K562 (cell line): ENCODE results near the gene PAX5. TPM values are rescaled to one million over a fixed set of nuclear protein-coding genes. Genes with fewer than 3 reads are reported as not detected.

Experiments used
- ELF4 ChIP-seq: fragments of 450-650 bp; formaldehyde crosslinking; IDR thresholded peaks from 2 replicates; pipeline ENCODE4 v1.4.0; 2022; ENCODE audit warnings: missing genetic modification characterization
- GABPB1 ChIP-seq: sonication (generic); formaldehyde crosslinking; IDR thresholded peaks from 2 replicates; pipeline ENCODE4 v1.8.0; 2022; ENCODE audit warnings: mild to moderate bottlenecking, missing genetic modification reagents
- KAT8 ChIP-seq: fragments of 450-650 bp; IDR thresholded peaks from 2 replicates; pipeline ENCODE4 v1.6.1; 2016; ENCODE audit warnings: low read depth, mild to moderate bottlenecking
- POLR2H ChIP-seq: IDR thresholded peaks from 2 replicates; pipeline ENCODE4 v1.6.1; 2016; ENCODE audit warnings: missing genetic modification characterization, low read depth, mild to moderate bottlenecking, control low read depth, missing compliant biosample characterization, moderate library complexity
- RBBP5 ChIP-seq: fragments of 200-600 bp; sonication (generic); IDR thresholded peaks from 2 replicates; pipeline ENCODE4 v1.6.1; 2012; ENCODE audit warnings: borderline replicate concordance, mild to moderate bottlenecking, low read length, control low read depth, inconsistent platforms; ENCODE audit not compliant: insufficient read depth, poor library complexity, severe bottlenecking
- RBM15 ChIP-seq: fragments of 200-400 bp; formaldehyde crosslinking; IDR thresholded peaks from 2 replicates; pipeline ENCODE4 v1.6.1; 2018; ENCODE audit warnings: mild to moderate bottlenecking, low read length, moderate library complexity; ENCODE audit not compliant: insufficient read depth
- ZNF3 ChIP-seq: fragments of 250-450 bp; sonication (Bioruptor Pico); IDR thresholded peaks from 2 replicates; pipeline ENCODE4 v1.5.0; 2021; ENCODE audit warnings: mild to moderate bottlenecking, moderate library complexity
- ZNF384 ChIP-seq: IDR thresholded peaks from 2 replicates; pipeline ENCODE4 v1.6.1; 2012; ENCODE audit warnings: low read depth, low read length, improper control_type of control experiment
- polyA plus RNA-seq, 8 experiments: library from polyadenylated mRNA; depleted of rRNA in 4 of 8; stranded (reverse) in 5 of 8; unstranded in 3 of 8; fragments of >200 nt; fragmentation: Nextera tagmentation in 2 of 8; fragmentation: Illumina TruSeq in 1 of 8; extraction: Ambion mirVana in 2 of 8; extraction: Trizol in 1 of 8; gene quantifications; 2 replicates each; pipeline versions ENCODE4 v1.2.1 to v1.2.3, GENCODE V29; 2011 to 2014; ENCODE audit warnings: inconsistent platforms in 1 of 8, missing spikeins in 1 of 8
- total RNA-seq, 7 experiments: library from RNA; depleted of rRNA in 6 of 7; stranded (reverse); fragments of >200 nt in 6 of 7; fragmentation: Illumina TruSeq in 2 of 7; extraction: Trizol in 2 of 7; gene quantifications; 2 replicates each; pipeline versions ENCODE4 v1.2.1 to v1.2.3, GENCODE V29; 2011 to 2021; ENCODE audit warnings: low replicate concordance in 1 of 7
- TF ChIP-seq, protein P1 (sequence below): sonication (generic); formaldehyde crosslinking; IDR thresholded peaks from 2 replicates; pipeline ENCODE4 v1.8.1; 2023; ENCODE audit warnings: mild to moderate bottlenecking, missing genetic modification reagents
- TF ChIP-seq, protein P2 (sequence below), 2 experiments: fragments of 450-650 bp; IDR thresholded peaks; 2 replicates each; pipeline ENCODE4 v1.6.1; 2016; ENCODE audit warnings: mild to moderate bottlenecking in 2 of 2, borderline replicate concordance in 1 of 2, low read depth in 1 of 2, moderate library complexity in 1 of 2
- TF ChIP-seq, protein P3 (sequence below), 2 experiments: fragments of 200-800 bp in 1 of 2; sonication (Bioruptor generic) in 1 of 2; sonication (generic) in 1 of 2; formaldehyde crosslinking in 1 of 2; IDR thresholded peaks in 1 of 2; conservative IDR thresholded peaks in 1 of 2; 2 replicates each; pipeline versions ENCODE4 v1.5.0 to v1.6.1; 2016 to 2020; ENCODE audit warnings: missing compliant biosample characterization in 1 of 2, missing genetic modification characterization in 1 of 2, missing genetic modification reagents in 1 of 2
- TF ChIP-seq, protein P4 (sequence below): fragments of 250-450 bp; sonication (Bioruptor Pico); IDR thresholded peaks from 2 replicates; pipeline ENCODE4 v1.5.0; 2022; ENCODE audit warnings: mild to moderate bottlenecking

The PAX5 gene
- total and polyA plus RNA-seq, 9 of the 15 experiments (the other 6 are each of a cell fraction or from before 2014, with no cell fraction given), result 0.03 to 0.09 TPM; not detected in 7

DNA sequence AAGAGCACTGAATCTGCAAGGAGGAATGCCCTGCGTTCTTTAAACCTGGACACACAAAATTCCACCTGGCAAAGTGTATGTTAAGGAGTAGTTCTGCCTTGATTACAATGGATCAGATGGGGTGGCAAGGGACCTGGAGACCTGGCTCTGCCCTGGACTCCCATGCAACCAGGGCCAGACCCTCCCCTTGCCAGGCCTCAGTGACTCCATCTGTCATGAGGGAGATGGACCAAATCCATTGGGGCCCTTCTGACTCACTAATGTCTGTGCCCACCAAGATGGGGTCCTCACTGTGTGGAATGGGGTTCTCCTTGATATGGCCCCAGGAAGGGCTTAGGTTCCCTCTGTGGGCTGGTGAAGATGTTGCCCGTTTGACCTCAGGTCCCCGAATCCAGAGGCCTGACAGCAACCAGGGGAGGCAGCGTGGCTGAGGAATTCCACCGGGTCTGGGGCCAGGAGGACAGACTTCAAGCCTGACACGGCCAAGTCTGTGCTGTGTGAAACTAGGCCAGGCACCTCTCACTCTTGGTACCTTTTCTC is 100.3 kb downstream of the PAX5 start (continued):
- TF ChIP-seq RBBP5, result no peak
- no peak for TF ChIP-seq GABPB1 (CRISPR knock-in tag)
- TF ChIP-seq ZNF3 (CRISPR knock-in tag), result no peak
- TF ChIP-seq, protein P1, sequence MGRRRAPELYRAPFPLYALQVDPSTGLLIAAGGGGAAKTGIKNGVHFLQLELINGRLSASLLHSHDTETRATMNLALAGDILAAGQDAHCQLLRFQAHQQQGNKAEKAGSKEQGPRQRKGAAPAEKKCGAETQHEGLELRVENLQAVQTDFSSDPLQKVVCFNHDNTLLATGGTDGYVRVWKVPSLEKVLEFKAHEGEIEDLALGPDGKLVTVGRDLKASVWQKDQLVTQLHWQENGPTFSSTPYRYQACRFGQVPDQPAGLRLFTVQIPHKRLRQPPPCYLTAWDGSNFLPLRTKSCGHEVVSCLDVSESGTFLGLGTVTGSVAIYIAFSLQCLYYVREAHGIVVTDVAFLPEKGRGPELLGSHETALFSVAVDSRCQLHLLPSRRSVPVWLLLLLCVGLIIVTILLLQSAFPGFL (CRISPR knock-in tag), result no peak
- no peak for TF ChIP-seq RBM15
- no peak for TF ChIP-seq ELF4 (CRISPR knock-in tag)
- no peak for TF ChIP-seq POLR2H
- TF ChIP-seq, protein P2, sequence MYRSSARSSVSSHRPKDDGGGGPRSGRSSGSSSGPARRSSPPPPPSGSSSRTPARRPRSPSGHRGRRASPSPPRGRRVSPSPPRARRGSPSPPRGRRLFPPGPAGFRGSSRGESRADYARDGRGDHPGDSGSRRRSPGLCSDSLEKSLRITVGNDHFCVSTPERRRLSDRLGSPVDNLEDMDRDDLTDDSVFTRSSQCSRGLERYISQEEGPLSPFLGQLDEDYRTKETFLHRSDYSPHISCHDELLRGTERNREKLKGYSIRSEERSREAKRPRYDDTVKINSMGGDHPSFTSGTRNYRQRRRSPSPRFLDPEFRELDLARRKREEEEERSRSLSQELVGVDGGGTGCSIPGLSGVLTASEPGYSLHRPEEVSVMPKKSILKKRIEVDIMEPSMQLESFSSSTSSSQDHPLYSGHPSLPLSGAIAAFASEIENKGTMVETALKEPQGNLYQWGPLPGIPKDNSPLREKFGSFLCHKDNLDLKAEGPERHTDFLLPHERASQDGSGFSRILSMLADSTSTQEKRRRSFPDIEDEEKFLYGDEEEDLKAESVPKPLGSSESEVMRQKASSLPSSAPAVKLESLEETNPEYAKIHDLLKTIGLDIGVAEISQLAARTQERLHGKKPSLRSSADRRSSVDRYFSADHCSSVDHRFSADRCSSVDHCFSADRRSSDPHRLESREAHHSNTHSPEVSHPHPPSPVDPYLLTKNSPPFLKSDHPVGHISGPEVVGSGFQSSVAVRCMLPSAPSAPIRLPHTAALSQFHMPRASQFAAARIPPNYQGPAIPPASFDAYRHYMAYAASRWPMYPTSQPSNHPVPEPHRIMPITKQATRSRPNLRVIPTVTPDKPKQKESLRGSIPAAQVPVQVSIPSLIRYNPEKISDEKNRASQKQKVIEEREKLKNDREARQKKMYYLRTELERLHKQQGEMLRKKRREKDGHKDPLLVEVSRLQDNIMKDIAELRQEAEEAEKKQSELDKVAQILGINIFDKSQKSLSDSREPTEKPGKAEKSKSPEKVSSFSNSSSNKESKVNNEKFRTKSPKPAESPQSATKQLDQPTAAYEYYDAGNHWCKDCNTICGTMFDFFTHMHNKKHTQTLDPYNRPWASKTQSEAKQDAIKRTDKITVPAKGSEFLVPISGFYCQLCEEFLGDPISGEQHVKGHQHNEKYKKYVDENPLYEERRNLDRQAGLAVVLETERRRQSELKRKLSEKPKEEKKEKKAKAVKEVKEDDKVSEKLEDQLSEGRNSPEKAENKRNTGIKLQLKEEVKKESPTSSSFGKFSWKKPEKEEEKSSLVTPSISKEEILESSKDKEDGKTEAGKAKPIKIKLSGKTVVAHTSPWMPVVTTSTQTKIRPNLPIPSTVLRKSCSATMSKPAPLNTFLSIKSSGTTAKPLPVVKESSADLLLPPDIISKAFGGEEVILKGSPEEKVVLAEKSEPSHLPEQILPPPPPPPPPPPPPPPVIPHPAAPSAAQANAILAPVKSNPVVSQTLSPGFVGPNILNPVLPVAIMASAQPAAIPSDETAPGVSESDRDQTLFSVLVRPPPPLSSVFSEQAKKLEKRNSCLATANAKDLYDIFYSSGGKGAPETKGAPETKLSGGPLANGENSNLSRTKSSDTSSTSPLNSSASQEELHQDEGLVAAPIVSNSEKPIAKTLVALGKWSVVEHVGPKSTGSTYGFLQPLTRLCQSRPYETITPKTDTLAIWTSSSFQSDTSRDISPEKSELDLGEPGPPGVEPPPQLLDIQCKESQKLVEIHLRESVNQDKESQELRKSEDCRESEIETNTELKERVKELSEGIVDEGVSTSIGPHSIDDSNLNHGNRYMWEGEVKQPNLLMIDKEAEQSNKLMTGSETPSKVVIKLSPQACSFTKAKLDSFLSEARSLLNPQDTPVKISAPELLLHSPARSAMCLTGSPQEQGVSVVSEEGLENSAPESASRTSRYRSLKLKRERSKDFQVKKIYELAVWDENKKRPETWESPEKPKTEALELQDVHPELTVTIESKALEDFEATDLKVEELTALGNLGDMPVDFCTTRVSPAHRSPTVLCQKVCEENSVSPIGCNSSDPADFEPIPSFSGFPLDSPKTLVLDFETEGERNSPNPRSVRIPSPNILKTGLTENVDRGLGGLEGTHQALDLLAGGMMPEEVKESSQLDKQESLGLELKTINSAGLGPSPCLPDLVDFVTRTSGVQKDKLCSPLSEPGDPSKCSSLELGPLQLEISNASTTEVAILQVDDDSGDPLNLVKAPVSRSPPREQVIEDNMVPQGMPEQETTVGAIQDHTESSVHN (IDR thresholded peaks at IDR 0.05; ENCODE audit: borderline replicate concordance in 1 of 2, low read depth in 1 of 2), result no peak
- TF ChIP-seq, protein P3, sequence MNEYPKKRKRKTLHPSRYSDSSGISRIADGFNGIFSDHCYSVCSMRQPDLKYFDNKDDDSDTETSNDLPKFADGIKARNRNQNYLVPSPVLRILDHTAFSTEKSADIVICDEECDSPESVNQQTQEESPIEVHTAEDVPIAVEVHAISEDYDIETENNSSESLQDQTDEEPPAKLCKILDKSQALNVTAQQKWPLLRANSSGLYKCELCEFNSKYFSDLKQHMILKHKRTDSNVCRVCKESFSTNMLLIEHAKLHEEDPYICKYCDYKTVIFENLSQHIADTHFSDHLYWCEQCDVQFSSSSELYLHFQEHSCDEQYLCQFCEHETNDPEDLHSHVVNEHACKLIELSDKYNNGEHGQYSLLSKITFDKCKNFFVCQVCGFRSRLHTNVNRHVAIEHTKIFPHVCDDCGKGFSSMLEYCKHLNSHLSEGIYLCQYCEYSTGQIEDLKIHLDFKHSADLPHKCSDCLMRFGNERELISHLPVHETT (CRISPR knock-in tag; conservative IDR thresholded peaks at IDR 0.05 in 1 of 2, IDR thresholded peaks at IDR 0.05 in 1 of 2), result no peak
- TF ChIP-seq KAT8, result no peak
- TF ChIP-seq, protein P4, sequence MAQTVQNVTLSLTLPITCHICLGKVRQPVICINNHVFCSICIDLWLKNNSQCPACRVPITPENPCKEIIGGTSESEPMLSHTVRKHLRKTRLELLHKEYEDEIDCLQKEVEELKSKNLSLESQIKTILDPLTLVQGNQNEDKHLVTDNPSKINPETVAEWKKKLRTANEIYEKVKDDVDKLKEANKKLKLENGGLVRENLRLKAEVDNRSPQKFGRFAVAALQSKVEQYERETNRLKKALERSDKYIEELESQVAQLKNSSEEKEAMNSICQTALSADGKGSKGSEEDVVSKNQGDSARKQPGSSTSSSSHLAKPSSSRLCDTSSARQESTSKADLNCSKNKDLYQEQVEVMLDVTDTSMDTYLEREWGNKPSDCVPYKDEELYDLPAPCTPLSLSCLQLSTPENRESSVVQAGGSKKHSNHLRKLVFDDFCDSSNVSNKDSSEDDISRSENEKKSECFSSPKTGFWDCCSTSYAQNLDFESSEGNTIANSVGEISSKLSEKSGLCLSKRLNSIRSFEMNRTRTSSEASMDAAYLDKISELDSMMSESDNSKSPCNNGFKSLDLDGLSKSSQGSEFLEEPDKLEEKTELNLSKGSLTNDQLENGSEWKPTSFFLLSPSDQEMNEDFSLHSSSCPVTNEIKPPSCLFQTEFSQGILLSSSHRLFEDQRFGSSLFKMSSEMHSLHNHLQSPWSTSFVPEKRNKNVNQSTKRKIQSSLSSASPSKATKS, result no peak
- no peak for TF ChIP-seq ZNF384
